Retinal pigment epithelial cell (primary cell): Measurements from ENCODE around the gene BCCIP.

ENCODE experiments used
- DNase-seq: peaks from one replicate; pipeline ENCODE4 v3.0.0-alpha.2; 2010; ENCODE audit warnings: low read depth
- H3K4me3 ChIP-seq: 2 replicates; pipeline ENCODE4 v1.5.1; 2011; ENCODE audit warnings: mild to moderate bottlenecking, low read length, control low read depth, moderate library complexity
- CTCF ChIP-seq: conservative IDR thresholded peaks from 2 replicates; pipeline ENCODE4 v1.5.1; 2011; ENCODE audit warnings: low read depth, low read length, control low read depth, inconsistent platforms

BCCIP gene

GRCh38 chr10:125788156-125789034 lies 35.0 kb upstream of the BCCIP start:
- no peak overlapping the region for H3K4me3 ChIP-seq
- DNase-seq: no peak

GRCh38 chr10:125792342-125793300 lies 30.7 kb upstream of the BCCIP start:
- no peak overlapping the region for H3K4me3 ChIP-seq
- TF ChIP-seq CTCF: no peak
- no peak for DNase-seq

More at GRCh38 chr10:125788156-125789034, 35.0 kb upstream of the BCCIP start:
- TF ChIP-seq CTCF: no peak

DNA sequence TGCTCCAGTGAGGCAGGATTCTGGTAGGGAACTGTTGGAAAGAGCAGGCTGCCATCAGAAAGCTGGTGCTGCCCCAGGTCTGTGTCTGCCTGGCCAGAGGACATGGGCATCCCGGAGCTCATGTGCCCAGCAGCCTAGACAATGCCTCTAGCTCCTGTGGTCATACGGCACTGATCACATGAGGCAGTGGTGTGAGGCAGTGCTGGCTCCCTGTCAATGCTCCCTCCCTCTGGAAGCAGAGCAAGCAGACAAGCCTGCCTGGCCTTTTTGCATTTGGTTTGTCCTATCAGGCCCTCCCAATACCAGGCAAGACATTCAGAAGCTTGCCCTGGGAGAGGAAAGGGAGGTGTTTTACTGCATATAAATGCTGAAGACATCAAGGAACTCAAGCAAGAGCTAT lies 28.2 kb upstream of the BCCIP start:
- peak overlapping the region; percentile 26 for H3K4me3 ChIP-seq
- no peak for TF ChIP-seq CTCF
- peak; percentile 85 for DNase-seq

- no peak for TF ChIP-seq CTCF
- DNase-seq: no peak
- H3K4me3 ChIP-seq: no peak overlapping the region
Observed at GRCh38 chr10:125795637-125796190, 27.6 kb upstream of the BCCIP start.

DNA sequence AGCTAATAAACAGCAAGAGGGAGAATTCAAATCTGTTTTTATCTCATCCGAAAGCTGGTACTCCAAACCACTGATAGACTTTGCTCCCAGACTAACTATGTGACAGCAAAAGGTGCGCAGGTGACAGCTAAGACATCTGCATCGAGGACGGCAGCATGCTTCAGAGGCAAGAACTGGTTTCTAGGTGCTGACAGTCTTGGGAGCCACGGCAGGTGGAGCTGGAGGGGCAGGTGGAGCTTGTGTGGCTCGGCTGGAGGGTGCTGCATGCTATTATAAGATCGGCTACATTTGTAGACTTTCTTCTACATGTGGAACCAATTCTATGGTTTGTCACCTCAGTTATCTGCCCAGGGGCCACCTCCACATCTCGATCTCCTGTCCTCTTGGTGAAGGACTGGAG lies 25.9 kb upstream of the BCCIP start:
- H3K4me3 ChIP-seq: no peak overlapping the region
- no peak for DNase-seq
- no peak for TF ChIP-seq CTCF

DNA sequence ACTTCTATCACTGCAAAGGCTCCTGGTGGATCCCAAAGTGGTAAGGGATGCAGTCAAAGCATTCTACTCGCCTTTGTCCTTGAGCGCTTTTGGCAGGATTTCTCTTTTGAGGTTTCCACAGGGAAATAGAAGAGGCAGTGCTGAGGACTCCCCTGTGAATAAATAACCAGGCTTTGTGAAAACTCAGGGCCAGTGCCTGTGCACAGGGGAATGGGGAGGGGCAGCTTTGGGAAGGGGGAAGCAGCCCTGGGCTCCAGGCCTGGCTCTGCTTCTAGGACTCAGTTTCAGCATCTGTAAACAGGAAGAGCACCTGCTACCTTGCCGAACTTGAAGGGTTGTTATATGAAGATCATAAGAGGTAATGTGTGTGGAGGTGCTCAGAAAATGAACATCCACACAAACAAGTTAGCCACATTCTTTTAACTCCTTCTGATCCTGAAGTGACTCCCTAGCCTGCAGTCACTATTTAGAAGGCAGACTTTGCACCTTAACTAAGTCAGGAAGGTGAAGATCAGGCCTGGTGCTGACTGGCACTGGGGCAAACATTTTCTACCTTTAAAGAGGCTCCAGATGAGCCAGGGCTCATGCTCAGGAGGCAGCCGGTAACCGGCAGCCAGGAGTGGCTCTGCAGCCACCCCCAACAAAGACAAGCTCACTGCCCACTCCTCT lies 25.2 kb upstream of the BCCIP start:
- H3K4me3 ChIP-seq: no peak overlapping the region
- TF ChIP-seq CTCF: no peak
- no peak for DNase-seq
